Smooth muscle cell of trachea (primary cell): Measurements from ENCODE around the gene CTU1. TPM values are rescaled to one million over a fixed set of nuclear protein-coding genes. Genes with fewer than 3 reads are reported as not detected.

Source experiments
- total RNA-seq: library from RNA; depleted of rRNA; stranded (reverse); fragments of >200 nt; gene quantifications from 2 replicates; pipeline ENCODE4 v1.2.1, GENCODE V29; 2014

The CTU1 gene
- 6.8 and 12.9 TPM in 2 replicates for total RNA-seq

DNA sequence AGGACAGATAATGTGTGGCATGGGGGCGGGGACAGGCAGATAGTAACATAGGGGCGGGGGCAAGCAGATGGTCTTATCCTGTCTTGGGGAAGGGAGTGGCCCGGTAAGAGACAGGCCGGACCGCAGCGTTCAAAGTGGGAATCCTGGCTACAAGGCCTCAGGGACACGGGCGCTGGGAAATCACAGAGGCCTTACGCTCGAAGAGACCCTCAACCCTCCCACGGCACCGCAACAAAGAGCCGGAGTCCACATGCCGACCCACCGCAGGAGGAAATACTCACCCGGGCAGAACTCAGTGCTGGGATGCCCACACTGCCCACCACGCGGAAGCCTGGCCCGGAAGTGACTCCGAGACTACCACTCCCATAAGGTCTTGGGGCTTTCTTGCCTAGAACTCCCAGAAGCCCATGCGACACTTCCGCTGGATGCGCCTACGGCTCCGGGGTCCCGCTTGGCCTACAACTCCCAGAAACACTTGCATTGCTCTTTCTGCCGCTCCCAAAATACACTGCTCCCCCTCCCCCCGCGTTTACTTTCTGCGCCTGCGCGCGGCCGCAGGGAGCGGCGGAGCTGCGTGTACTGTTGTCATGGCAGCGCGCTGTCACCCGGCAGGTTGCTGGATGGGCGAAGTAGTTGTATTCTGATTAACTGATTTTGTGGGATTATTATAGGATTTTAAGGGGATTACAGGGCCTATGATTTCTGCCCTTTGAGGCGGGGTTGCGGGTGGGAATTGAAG is at the start of gene CTU1:
CTU1 (minus strand) TSS at position 344 of the 739 bp plus-strand sequence. CDS start 3,840 bp downstream, outside the sequence.

DNA sequence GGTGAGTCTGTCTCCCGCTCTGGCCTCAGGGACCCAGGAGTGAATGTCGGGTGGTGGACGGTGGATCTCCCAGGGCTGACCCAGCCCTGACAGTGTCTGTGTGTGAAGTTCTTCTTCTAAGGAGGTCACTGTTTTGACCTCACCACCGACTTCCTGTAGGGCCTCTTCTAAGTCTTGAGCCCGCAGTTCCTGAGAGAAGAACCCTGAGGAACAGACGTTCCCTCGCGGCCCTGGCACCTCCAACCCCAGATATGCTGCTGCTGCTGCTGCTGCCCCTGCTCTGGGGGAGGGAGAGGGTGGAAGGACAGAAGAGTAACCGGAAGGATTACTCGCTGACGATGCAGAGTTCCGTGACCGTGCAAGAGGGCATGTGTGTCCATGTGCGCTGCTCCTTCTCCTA is 33.9 kb upstream of the CTU1 start, which contains the start of gene SIGLEC7:
SIGLEC7 (plus strand) TSS at position 183 of the 400 bp plus-strand sequence; CDS start at position 252, 69 bp downstream.

DNA sequence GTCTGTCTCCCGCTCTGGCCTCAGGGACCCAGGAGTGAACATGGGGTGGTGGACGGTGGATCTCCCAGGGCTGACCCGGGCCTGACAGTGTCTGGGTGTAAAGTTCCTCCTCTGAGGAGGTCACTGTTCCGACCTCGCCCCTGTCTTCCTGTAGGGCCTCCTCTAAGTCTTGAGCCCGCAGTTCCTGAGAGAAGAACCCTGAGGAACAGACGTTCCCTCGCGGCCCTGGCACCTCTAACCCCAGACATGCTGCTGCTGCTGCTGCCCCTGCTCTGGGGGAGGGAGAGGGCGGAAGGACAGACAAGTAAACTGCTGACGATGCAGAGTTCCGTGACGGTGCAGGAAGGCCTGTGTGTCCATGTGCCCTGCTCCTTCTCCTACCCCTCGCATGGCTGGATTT is 16.5 kb upstream of the CTU1 start, which contains the start of gene SIGLEC9:
SIGLEC9 (plus strand) TSS at position 178 of the 400 bp plus-strand sequence; CDS start at position 247, 69 bp downstream.

DNA sequence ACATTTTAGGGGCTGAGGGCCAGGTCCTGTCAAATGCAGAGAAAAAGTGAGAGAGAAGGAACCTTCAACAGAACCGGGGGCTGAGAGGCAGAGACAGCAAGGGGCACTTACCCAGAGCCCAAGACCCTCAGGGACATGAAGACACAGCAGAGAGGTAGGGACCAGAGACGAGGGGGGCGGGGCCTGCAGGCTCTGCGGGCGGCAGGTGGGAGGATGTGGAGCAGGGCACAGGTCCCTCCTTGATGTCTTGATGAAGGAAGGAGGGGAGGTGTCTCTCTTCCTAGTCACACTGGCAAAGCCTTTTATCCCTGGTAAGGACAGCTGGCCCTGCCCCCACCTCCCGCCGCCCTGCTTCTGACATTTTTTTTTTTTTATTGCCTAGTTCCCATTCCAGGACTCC is 25.6 kb downstream of the CTU1 start, which contains the start of gene KLK14:
KLK14 (minus strand) TSS at position 277 of the 400 bp plus-strand sequence; CDS start at position 4, 273 bp downstream.

DNA sequence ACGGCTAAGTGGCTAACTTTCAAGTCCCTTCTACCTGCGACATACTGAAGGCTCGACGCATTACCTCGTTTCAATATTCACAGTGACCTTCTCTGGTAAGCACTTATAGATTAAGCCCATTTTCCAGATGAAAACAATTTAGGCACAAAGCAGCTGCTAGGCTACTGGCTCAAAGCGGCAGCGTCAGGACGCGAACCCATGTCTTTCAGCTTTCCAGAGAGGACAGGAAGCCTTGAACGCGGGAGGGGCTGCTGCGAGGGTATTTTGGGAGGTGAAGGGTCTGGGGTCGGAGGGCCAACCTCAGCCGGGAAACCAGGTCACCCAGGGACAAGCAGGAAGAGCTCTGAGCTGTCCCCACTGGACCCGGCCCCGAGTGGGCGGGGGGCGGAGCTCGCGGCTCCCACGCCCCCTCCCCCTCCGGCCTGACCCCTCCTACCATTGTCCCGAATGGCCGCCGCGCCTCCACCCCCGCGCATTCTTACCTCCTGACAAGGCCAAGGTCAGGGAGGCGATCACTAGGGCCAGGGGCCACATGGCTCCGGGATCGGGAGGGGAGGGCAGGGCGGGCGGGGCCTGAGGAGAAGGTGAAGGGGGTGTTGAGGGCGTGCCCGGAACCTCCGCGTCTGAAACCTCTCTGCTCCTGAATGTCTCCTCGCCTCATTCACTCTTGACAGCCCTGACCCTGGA is 43.5 kb downstream of the CTU1 start, which contains the start of gene KLK13:
KLK13 (minus strand) TSS at position 559 of the 687 bp plus-strand sequence; CDS start at position 534, 25 bp downstream.

Other genes with a start within 250 kb of the CTU1 start
- not detected in 2 replicates for gene KLK2, start 235.0 kb downstream of the CTU1 start, total RNA-seq
- not detected in 2 replicates for gene KLK4, start 197.0 kb downstream of the CTU1 start, total RNA-seq
- not detected in 2 replicates for gene KLK5, start 155.4 kb downstream of the CTU1 start, total RNA-seq
- not detected in 2 replicates for gene KLK6, start 138.8 kb downstream of the CTU1 start, total RNA-seq
- gene KLK7, start 124.5 kb downstream of the CTU1 start, total RNA-seq: not detected in 2 replicates
- not detected in 2 replicates for gene KLK8, start 106.8 kb downstream of the CTU1 start, total RNA-seq
- not detected in 2 replicates for gene KLK10, start 88.7 kb downstream of the CTU1 start, total RNA-seq
- gene KLK11, start 81.8 kb downstream of the CTU1 start, total RNA-seq: not detected in 2 replicates
- gene KLK12, start 73.4 kb downstream of the CTU1 start, total RNA-seq: not detected in 2 replicates
- gene KLK13, start 43.3 kb downstream of the CTU1 start, total RNA-seq: not detected in 2 replicates
- gene KLK14, start 25.5 kb downstream of the CTU1 start, total RNA-seq: 0.17 TPM in 1 of 2 replicates, not detected in the other
- gene SIGLEC9, start 16.5 kb upstream of the CTU1 start, total RNA-seq: not detected in 2 replicates
- gene SIGLEC7, start 33.9 kb upstream of the CTU1 start, total RNA-seq: not detected in 2 replicates
- not detected in 2 replicates for gene CD33, start 116.7 kb upstream of the CTU1 start, total RNA-seq
- gene SIGLECL1, start 142.7 kb upstream of the CTU1 start, total RNA-seq: not detected in 2 replicates
- not detected in 2 replicates for gene IGLON5, start 203.2 kb upstream of the CTU1 start, total RNA-seq
- 0.44 and 1.2 TPM in 2 replicates for gene VSIG10L, start 233.7 kb upstream of the CTU1 start, total RNA-seq